BJ (cell line): ENCODE measurements around the gene BPIFB6. TPM values are rescaled to one million over a fixed set of nuclear protein-coding genes. Genes with fewer than 3 reads are reported as not detected.

Source experiments
- CTCF ChIA-PET: fragments of 350-600 bp; formaldehyde crosslinking; extraction: SDS; loops from one replicate; lab custom pipeline; 2021; ENCODE audit warnings: antibody characterized with exemption, inconsistent platforms; lab: Yijun Ruan, JAX
- POLR2A ChIA-PET: fragments of 300-600 bp; sonication (Branson Sonifier 250); formaldehyde crosslinking; extraction: SDS; loops from one replicate; lab custom pipeline; 2021; ENCODE audit warnings: antibody characterized with exemption; lab: Charles Lee
- DNase-seq: peaks from one replicate; pipeline ENCODE4 v3.0.0-alpha.2; 2011; ENCODE audit warnings: low read depth
- H3K27me3 ChIP-seq: 2 replicates; pipeline ENCODE4 v1.6.0; 2011; ENCODE audit warnings: low read length; ENCODE audit not compliant: control insufficient read depth, insufficient read depth
- H3K36me3 ChIP-seq: 2 replicates; pipeline ENCODE4 v1.5.1; 2011; ENCODE audit warnings: low read length; ENCODE audit not compliant: control insufficient read depth, insufficient read depth
- H3K4me3 ChIP-seq: 2 replicates; pipeline ENCODE4 v1.5.1; 2011; ENCODE audit warnings: low read depth, mild to moderate bottlenecking, control low read depth, low read length
- polyA plus RNA-seq: library from polyadenylated mRNA; depleted of rRNA; stranded (reverse); fragments of >200 nt; gene quantifications from 2 replicates; pipeline ENCODE4 v1.2.3, GENCODE V29; 2011
- TF ChIP-seq, protein P1 (sequence below): IDR thresholded peaks from 2 replicates; pipeline ENCODE4 v1.5.1; 2011; ENCODE audit warnings: low read depth, mild to moderate bottlenecking, control low read depth, inconsistent platforms, low read length, moderate library complexity; ENCODE audit not compliant: insufficient read depth

Gene BPIFB6
- polyA plus RNA-seq, 1 experiment: not detected

GRCh38 chr20:32984631-32985354 lies 46.7 kb upstream of the BPIFB6 start:
- H3K36me3 ChIP-seq: no peaks in the 10 kb centered on the region
- CTCF ChIA-PET: interaction anchor here (1.4 kb wide), 1 partner anchor 15 kb away, joined by 3 read pairs; no protein-coding TSS in a partner anchor
- H3K27me3 ChIP-seq: 0 out of 2 replicates have a peak, but pooled peaks cover 3% of the 10 kb centered on the region
- TF ChIP-seq, protein P1, sequence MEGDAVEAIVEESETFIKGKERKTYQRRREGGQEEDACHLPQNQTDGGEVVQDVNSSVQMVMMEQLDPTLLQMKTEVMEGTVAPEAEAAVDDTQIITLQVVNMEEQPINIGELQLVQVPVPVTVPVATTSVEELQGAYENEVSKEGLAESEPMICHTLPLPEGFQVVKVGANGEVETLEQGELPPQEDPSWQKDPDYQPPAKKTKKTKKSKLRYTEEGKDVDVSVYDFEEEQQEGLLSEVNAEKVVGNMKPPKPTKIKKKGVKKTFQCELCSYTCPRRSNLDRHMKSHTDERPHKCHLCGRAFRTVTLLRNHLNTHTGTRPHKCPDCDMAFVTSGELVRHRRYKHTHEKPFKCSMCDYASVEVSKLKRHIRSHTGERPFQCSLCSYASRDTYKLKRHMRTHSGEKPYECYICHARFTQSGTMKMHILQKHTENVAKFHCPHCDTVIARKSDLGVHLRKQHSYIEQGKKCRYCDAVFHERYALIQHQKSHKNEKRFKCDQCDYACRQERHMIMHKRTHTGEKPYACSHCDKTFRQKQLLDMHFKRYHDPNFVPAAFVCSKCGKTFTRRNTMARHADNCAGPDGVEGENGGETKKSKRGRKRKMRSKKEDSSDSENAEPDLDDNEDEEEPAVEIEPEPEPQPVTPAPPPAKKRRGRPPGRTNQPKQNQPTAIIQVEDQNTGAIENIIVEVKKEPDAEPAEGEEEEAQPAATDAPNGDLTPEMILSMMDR: no peak
- DNase-seq: no peak
- no peak overlapping the region for H3K4me3 ChIP-seq
- POLR2A ChIA-PET: no interaction called here

- TF ChIP-seq, protein P1: no peak
- no peak for DNase-seq
- CTCF ChIA-PET: interaction anchor here (0.5 to 1.4 kb wide), 3 partner anchors 14 to 1081 kb away, joined by 3 to 7 read pairs (median 4); partner anchors contain the start of gene SUN5
- Histone ChIP-seq H3K36me3 (no peaks in the 10 kb centered on the region), H3K27me3 (0 out of 2 replicates have a peak, but pooled peaks cover 4% of the 10 kb centered on the region), H3K4me3 (no peak overlapping the region)
- POLR2A ChIA-PET: no interaction called here
These were observed 45.9 kb upstream of the BPIFB6 start for GRCh38 chr20:32985596-32985995.

GRCh38 chr20:32986331-32986966 lies 45.0 kb upstream of the BPIFB6 start:
- no peak for DNase-seq
- POLR2A ChIA-PET: no interaction called here
- TF ChIP-seq, protein P1: no peak
- no peaks in the 10 kb centered on the region for H3K36me3 ChIP-seq
- H3K4me3 ChIP-seq: no peak overlapping the region
- CTCF ChIA-PET: interaction anchor here (0.5 to 1.4 kb wide), 4 partner anchors 13 to 1080 kb away, joined by 3 to 7 read pairs (median 4); partner anchors contain the start of gene SUN5
- 0 out of 2 replicates have a peak, but pooled peaks cover 4% of the 10 kb centered on the region for H3K27me3 ChIP-seq

GRCh38 chr20:32987044-32987825 lies 44.2 kb upstream of the BPIFB6 start:
- Histone ChIP-seq H3K4me3 (no peak overlapping the region), H3K27me3 (0 out of 2 replicates have a peak, but pooled peaks cover 4% of the 10 kb centered on the region), H3K36me3 (no peaks in the 10 kb centered on the region)
- TF ChIP-seq, protein P1: no peak
- CTCF ChIA-PET: interaction anchor here (0.7 to 1.1 kb wide), 3 partner anchors 18 to 197 kb away, joined by 3 to 4 read pairs (median 4); partner anchors contain the start of gene SUN5
- no peak for DNase-seq
- POLR2A ChIA-PET: no interaction called here
